ENCODE data around the gene MEGF10.

- TF ChIP-seq CTCF (IDR thresholded peaks at IDR 0.05): no peak
- TF ChIP-seq POLR2A (IDR thresholded peaks at IDR 0.05): no peak
These were observed 68.9 kb downstream of the MEGF10 start for GRCh38 chr5:127359502-127359901.
